Effector memory CD4-positive, alpha-beta T cell (primary cell): ENCODE measurements around the gene ULBP1.
A peak's percentile ranks its signal among the peaks of the same experiment; 100 is the strongest.
"Not testable (repeated sequence)": the region's sequence is repeated elsewhere in the genome, so short reads cannot be mapped to it uniquely, and the experiment has no call there.

ENCODE experiments used
- DNase-seq, 3 donors: peaks; one replicate each; pipeline ENCODE4 v3.0.0-alpha.2; 2020
- H3K27ac ChIP-seq: 2 replicates; pipeline ENCODE4 v1.7.0; 2013; ENCODE audit warnings: mild to moderate bottlenecking, low read length, moderate library complexity; ENCODE audit not compliant: insufficient read depth, poor library complexity, severe bottlenecking
- H3K27me3 ChIP-seq: replicated peaks from 2 replicates; pipeline ENCODE4 v1.7.0; 2013; ENCODE audit warnings: mild to moderate bottlenecking, low read length; ENCODE audit not compliant: insufficient read depth, control insufficient read depth, poor library complexity, severe bottlenecking
- H3K36me3 ChIP-seq: 2 replicates; pipeline ENCODE4 v1.7.0; 2013; ENCODE audit warnings: mild to moderate bottlenecking, low read length, moderate library complexity; ENCODE audit not compliant: control insufficient read depth, insufficient read depth
- H3K4me1 ChIP-seq: 2 replicates; pipeline ENCODE4 v1.7.0; 2013; ENCODE audit warnings: low read length, mild to moderate bottlenecking; ENCODE audit not compliant: control insufficient read depth, insufficient read depth, poor library complexity, severe bottlenecking
- H3K4me3 ChIP-seq: 2 replicates; pipeline ENCODE4 v1.7.0; 2013; ENCODE audit warnings: low read length, low read depth, mild to moderate bottlenecking; ENCODE audit not compliant: insufficient read depth, poor library complexity, severe bottlenecking
- H3K9me3 ChIP-seq: 2 replicates; pipeline ENCODE4 v1.7.0; 2013; ENCODE audit warnings: mild to moderate bottlenecking, low read length, moderate library complexity; ENCODE audit not compliant: control insufficient read depth

Gene ULBP1

GRCh38 chr6:149960488-149960887 lies 3.3 kb upstream of the ULBP1 start:
- Histone ChIP-seq H3K27me3 (peaks cover 52% of the 10 kb centered on the region), H3K27ac (no peak overlapping the region), H3K36me3 (no peaks in the 10 kb centered on the region), H3K4me1 (peaks cover 19% of the 10 kb centered on the region), H3K9me3 (no peaks in the 10 kb centered on the region), H3K4me3 (no peak overlapping the region)
- DNase-seq: no peak

GRCh38 chr6:149961728-149962425 lies 1.9 kb upstream of the ULBP1 start:
- no peak for DNase-seq
- H3K27ac ChIP-seq: no peak overlapping the region
- H3K4me3 ChIP-seq: no peak overlapping the region
- no peaks in the 10 kb centered on the region for H3K9me3 ChIP-seq
- peaks cover 19% of the 10 kb centered on the region for H3K4me1 ChIP-seq
- peaks cover 49% of the 10 kb centered on the region for H3K27me3 ChIP-seq
- no peaks in the 10 kb centered on the region for H3K36me3 ChIP-seq

DNA sequence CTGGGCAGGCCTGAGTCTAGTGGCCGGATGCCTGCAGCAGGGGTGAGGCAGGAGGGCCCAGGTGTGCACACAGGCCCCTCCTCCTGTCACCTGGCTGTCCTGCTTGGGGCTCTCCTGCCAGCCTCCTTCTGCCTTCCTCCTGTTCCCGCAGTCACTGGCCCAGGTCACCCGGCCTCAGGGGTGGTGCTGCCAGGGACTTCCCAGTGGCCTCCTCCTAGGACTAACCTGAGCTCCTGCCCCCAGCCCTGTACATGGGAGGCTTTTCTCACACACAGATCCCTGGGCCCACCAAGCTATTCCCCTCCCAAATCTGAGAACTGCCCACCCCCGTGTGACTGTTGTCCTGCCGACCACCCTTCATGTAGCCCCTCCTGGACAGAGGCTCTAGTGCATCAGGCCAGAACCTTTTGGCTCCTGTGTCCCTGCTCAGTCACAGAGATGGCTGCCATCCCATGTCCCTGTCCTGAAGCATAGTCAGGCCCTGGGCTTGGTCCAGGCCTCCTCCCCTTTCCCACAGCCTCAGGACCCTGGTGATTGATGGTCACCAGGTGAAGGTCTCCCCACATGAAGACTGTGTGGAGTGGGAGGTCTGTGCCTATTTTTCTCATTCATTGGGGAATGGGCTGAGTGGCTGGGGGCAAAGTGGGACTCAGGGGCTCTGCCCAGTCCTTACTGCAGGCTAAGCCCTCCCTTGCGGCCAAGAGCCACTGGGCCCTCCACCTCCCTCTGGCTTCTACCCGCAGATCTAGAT lies 1.1 kb upstream of the ULBP1 start:
- H3K36me3 ChIP-seq: no peaks in the 10 kb centered on the region
- no peak overlapping the region for H3K27ac ChIP-seq
- peaks cover 49% of the 10 kb centered on the region for H3K27me3 ChIP-seq
- H3K4me1 ChIP-seq: peaks cover 19% of the 10 kb centered on the region
- DNase-seq: no peak
- H3K4me3 ChIP-seq: peak overlapping the region; percentile 56
- no peaks in the 10 kb centered on the region for H3K9me3 ChIP-seq

GRCh38 chr6:149963212-149963461 lies 606 bp upstream of the ULBP1 start:
- no peaks in the 10 kb centered on the region for H3K36me3 ChIP-seq
- H3K27me3 ChIP-seq: peaks cover 49% of the 10 kb centered on the region
- DNase-seq: peak in 1 of 3 donors; percentile 19
- peaks cover 19% of the 10 kb centered on the region for H3K4me1 ChIP-seq
- peak overlapping the region; percentile 56 for H3K4me3 ChIP-seq
- no peak overlapping the region for H3K27ac ChIP-seq
- no peaks in the 10 kb centered on the region for H3K9me3 ChIP-seq

DNA sequence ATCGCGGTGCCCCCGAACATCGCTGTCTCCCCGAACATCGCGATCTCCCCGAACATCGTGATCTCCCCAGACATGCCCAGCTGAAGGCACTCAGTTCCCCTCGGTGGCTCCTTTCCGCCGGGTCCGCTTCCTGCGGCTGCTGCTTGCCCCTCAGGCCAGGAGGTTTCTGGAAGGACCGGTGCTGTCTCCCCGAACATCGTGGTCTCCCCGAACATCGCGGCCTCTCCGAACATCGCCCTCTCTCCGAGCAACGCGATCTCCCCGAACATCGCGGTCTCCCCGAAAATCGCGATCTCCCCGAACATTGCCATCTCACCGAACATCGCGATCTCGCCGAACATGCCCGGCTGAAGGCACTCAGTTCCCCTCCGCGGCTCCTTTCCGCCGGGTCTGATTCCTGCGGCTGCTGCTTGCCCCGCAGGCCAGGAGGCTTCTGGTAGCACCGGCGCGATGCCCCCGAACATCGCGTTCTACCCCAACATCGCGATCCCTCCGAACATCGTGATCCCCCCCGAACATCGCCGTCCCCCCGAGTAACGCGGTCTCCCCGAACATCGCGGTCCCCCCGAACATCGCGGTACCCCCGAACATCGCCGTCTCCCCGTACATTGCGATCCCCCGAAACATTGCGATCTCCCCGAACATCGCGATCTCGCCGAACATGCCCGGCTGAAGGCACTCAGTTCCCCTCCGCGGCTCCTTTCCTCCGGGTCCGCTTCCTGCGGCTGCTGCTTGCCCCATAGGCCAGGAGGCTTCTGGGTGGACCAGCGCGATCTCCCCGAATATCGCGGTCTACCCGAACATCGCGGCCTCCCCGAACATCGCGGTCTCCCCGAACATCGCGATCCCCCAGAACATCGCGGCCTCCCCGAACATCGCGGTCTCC lies 808 bp downstream of the ULBP1 start:
- H3K4me1 ChIP-seq: peaks cover 19% of the 10 kb centered on the region
- no peaks in the 10 kb centered on the region for H3K36me3 ChIP-seq
- peak overlapping the region; percentile 56 for H3K4me3 ChIP-seq
- no peak overlapping the region for H3K27ac ChIP-seq
- H3K27me3 ChIP-seq: peaks cover 43% of the 10 kb centered on the region
- no peaks in the 10 kb centered on the region for H3K9me3 ChIP-seq
- DNase-seq: no peak

- Histone ChIP-seq H3K4me3 (peak overlapping the region; percentile 56), H3K36me3 (no peaks in the 10 kb centered on the region), H3K27me3 (peaks cover 43% of the 10 kb centered on the region), H3K4me1 (peaks cover 19% of the 10 kb centered on the region), H3K27ac (no peak overlapping the region), H3K9me3 (no peaks in the 10 kb centered on the region)
- DNase-seq: peak in 1 of 3 donors; percentile 9
Measured at GRCh38 chr6:149965194-149966020, 1.7 kb downstream of the ULBP1 start.

GRCh38 chr6:149966319-149966718 lies 2.6 kb downstream of the ULBP1 start:
- not testable (repeated sequence) for H3K4me3 ChIP-seq, H3K9me3 ChIP-seq, H3K27ac ChIP-seq, H3K36me3 ChIP-seq, DNase-seq
- H3K4me1 ChIP-seq: peaks cover 19% of the 10 kb centered on the region
- peaks cover 43% of the 10 kb centered on the region for H3K27me3 ChIP-seq

- DNase-seq: no peak
- Histone ChIP-seq H3K4me1 (peaks cover 19% of the 10 kb centered on the region), H3K9me3 (no peaks in the 10 kb centered on the region), H3K27me3 (peaks cover 35% of the 10 kb centered on the region), H3K27ac (no peak overlapping the region), H3K36me3 (no peaks in the 10 kb centered on the region), H3K4me3 (no peak overlapping the region)
Measured at GRCh38 chr6:149967591-149967990, 3.8 kb downstream of the ULBP1 start.

GRCh38 chr6:149967999-149968398 lies 4.3 kb downstream of the ULBP1 start:
- H3K27me3 ChIP-seq: peaks cover 30% of the 10 kb centered on the region

More at GRCh38 chr6:149967999-149968398, 4.3 kb downstream of the ULBP1 start:
- peaks cover 17% of the 10 kb centered on the region for H3K4me1 ChIP-seq
- H3K9me3 ChIP-seq, DNase-seq, H3K4me3 ChIP-seq, H3K36me3 ChIP-seq, H3K27ac ChIP-seq: not testable (repeated sequence)
